ENCODE measurements around the gene ARPC5. TPM values are rescaled to one million over a fixed set of nuclear protein-coding genes. Genes with fewer than 3 reads are reported as not detected.
A peak's percentile ranks its signal among the peaks of the same experiment; 100 is the strongest.

Gene ARPC5
- total RNA-seq, 4 donors from 2014 or later, result 70.5 to 158 (median 95.7) TPM

GRCh38 chr1:183583466-183583865, 52.1 kb downstream of the ARPC5 start:
- intact Hi-C loops (cut with DNase I), result no loop called here
- 88 to 93% methylated on average over 6 of the region's 6 CpGs for WGBS, 2 donors
- Histone ChIP-seq H3K9me3 (no peaks in the 10 kb centered on the region), H3K36me3 (no peaks in the 10 kb centered on the region), H3K4me1 (no peaks in the 10 kb centered on the region), H3K4me3 (replicated peaks in 1 of 3) (no peak overlapping the region), H3K27me3 (no peaks in the 10 kb centered on the region), H3K27ac (no peak overlapping the region)
- no peak for TF ChIP-seq CTCF (IDR thresholded peaks at IDR 0.05)
- no peak for TF ChIP-seq POLR2A (IDR thresholded peaks at IDR 0.05)
- no peak for DNase-seq

GRCh38 chr1:183582021-183582713, 53.4 kb downstream of the ARPC5 start:
- Histone ChIP-seq H3K4me3 (replicated peaks in 1 of 3) (no peak overlapping the region), H3K27ac (no peak overlapping the region), H3K36me3 (no peaks in the 10 kb centered on the region), H3K27me3 (no peaks in the 10 kb centered on the region), H3K9me3 (no peaks in the 10 kb centered on the region), H3K4me1 (no peaks in the 10 kb centered on the region)
- 77 to 83% methylated on average over 11 to 12 of the region's 12 CpGs for WGBS, 2 donors
- TF ChIP-seq CTCF (IDR thresholded peaks at IDR 0.05), result no peak
- TF ChIP-seq POLR2A (IDR thresholded peaks at IDR 0.05), result no peak
- intact Hi-C loops (cut with DNase I), result no loop called here
- DNase-seq, result no peak

- Histone ChIP-seq H3K4me3 (replicated peaks in 1 of 3) (no peak overlapping the region), H3K36me3 (no peaks in the 10 kb centered on the region), H3K27me3 (no peaks in the 10 kb centered on the region), H3K27ac (no peak overlapping the region), H3K4me1 (no peaks in the 10 kb centered on the region), H3K9me3 (no peaks in the 10 kb centered on the region)
- DNase-seq, result peak in 1 of 2 donors; percentile 7
- intact Hi-C loops (cut with DNase I), result no loop called here
- WGBS, 2 donors, result 55 to 61% methylated on average over 8 of the region's 8 CpGs
- peak in 1 of 6 experiments; percentile 10 for TF ChIP-seq CTCF (IDR thresholded peaks at IDR 0.05)
- no peak for TF ChIP-seq POLR2A (IDR thresholded peaks at IDR 0.05)
These were observed 55.3 kb downstream of the ARPC5 start for GRCh38 chr1:183580281-183580682.

- peak in 1 of 2 donors; percentile 5 for DNase-seq
- no peak overlapping the region for H3K4me3 ChIP-seq (replicated peaks in 1 of 3)
- no peaks in the 10 kb centered on the region for H3K36me3 ChIP-seq
- H3K27ac ChIP-seq, result no peak overlapping the region
- TF ChIP-seq CTCF (IDR thresholded peaks at IDR 0.05) (no peak), POLR2A (IDR thresholded peaks at IDR 0.05) (no peak)
- H3K4me1 ChIP-seq, result no peaks in the 10 kb centered on the region
- intact Hi-C loops (cut with DNase I), result no loop called here
- no peaks in the 10 kb centered on the region for H3K27me3 ChIP-seq
- H3K9me3 ChIP-seq, result no peaks in the 10 kb centered on the region
- 25 to 86% methylated on average over 1 to 2 of the region's 2 CpGs for WGBS, 2 donors
These were observed 56.7 kb downstream of the ARPC5 start for GRCh38 chr1:183578856-183579255.

GRCh38 chr1:183577897-183578465, 57.6 kb downstream of the ARPC5 start:
- 88 to 92% methylated on average over 7 of the region's 7 CpGs for WGBS, 2 donors
- Histone ChIP-seq H3K9me3 (no peaks in the 10 kb centered on the region), H3K4me1 (no peaks in the 10 kb centered on the region), H3K4me3 (replicated peaks in 1 of 3) (no peak overlapping the region), H3K36me3 (no peaks in the 10 kb centered on the region), H3K27me3 (no peaks in the 10 kb centered on the region), H3K27ac (no peak overlapping the region)
- intact Hi-C loops (cut with DNase I), result no loop called here
- no peak for DNase-seq
- TF ChIP-seq POLR2A (IDR thresholded peaks at IDR 0.05) (no peak), CTCF (IDR thresholded peaks at IDR 0.05) (no peak)

All from thyroid gland (tissue), 4 donors.